Pancreas (tissue), 10 donors: ENCODE results near the gene MCTP2. TPM values are rescaled to one million over a fixed set of nuclear protein-coding genes. Genes with fewer than 3 reads are reported as not detected.

Experiments used
- ATAC-seq, 4 donors: fragments of 200-7000 bp; cut with Tn5 transposase; one replicate each; pipeline versions ENCODE4 v1.8.0 to v1.9.1; 2020; ENCODE audit warnings: mild to moderate bottlenecking in 4 of 4, moderate library complexity in 4 of 4
- DNase-seq, 6 donors: peaks; one replicate each; pipeline ENCODE4 v3.0.0-alpha.2; 2020
- FAIRE-seq: peaks from 2 replicates; lab custom pipeline; 2012; peaks lifted over from hg19 to GRCh38; lab: Jason Lieb, UNC
- H3K27ac ChIP-seq, 4 donors: fragments of 200-600 bp; sonication (generic); 1 replicate in 3 of 4; 2 replicates in 1 of 4; pipeline versions ENCODE4 v1.5.0 to v1.8.0; 2020
- H3K27me3 ChIP-seq, 4 donors: fragments of 200-600 bp; one replicate each; pipeline ENCODE4 v1.8.0; 2021
- H3K36me3 ChIP-seq, 3 donors: fragments of 200-600 bp; sonication (generic) in 1 of 3; one replicate each; pipeline versions ENCODE4 v1.5.0 to v1.8.0; 2020 to 2021
- H3K4me1 ChIP-seq, 3 donors: fragments of 200-600 bp; one replicate each; pipeline ENCODE4 v1.8.0; 2021
- H3K4me3 ChIP-seq, 4 donors: fragments of 200-600 bp; sonication (generic) in 2 of 4; one replicate each; pipeline versions ENCODE4 v1.5.0 to v1.8.0; 2020 to 2021
- H3K9me3 ChIP-seq, 4 donors: fragments of 200-600 bp; one replicate each; pipeline ENCODE4 v1.8.0; 2021
- WGBS, 2 donors: extraction: QIAGEN DNeasy Blood & Tissue Kit; methylation state at CpG; one replicate each; pipeline ENCODE4 v1.1.7; 2013; 5-methylcytosine and 5-hydroxymethylcytosine counted together
- intact Hi-C, 3 donors: fragments of 100-400 bp; cut with DNase I; formaldehyde crosslinking; loops; one replicate each; pipeline versions ENCODE4 v1.11.1 to v1.14.2; 2022
- polyA plus RNA-seq, 2 donors: library from polyadenylated mRNA; stranded (reverse); fragments of 200-250 nt; gene quantifications; one replicate each; pipeline ENCODE4 v1.2.3, GENCODE V29; 2013
- total RNA-seq, 6 donors: library from RNA; stranded (reverse); fragmentation: NEBNext Ultra II Directional in 4 of 6; extraction: Animal tissue kit (Norgen Biotek cat#: 25700) in 4 of 6; gene quantifications; one replicate each; pipeline versions ENCODE4 v1.2.1 to v1.2.4, GENCODE V29; 2021 to 2023
- TF ChIP-seq, protein P1 (sequence below), 4 donors: fragments of 200-600 bp; sonication (generic) in 3 of 4; IDR thresholded peaks; one replicate each; pipeline versions ENCODE4 v1.5.0 to v1.8.0; 2021; ENCODE audit warnings: antibody characterized with exemption in 4 of 4
- donor health status: healthy with polysubstance abuse.
- donor health status: DM: no; HTN: no; CAD: no; lungs with moderate emphysema.
- donor health status: DM: no; HTN: no; CAD: no.
- donor health status: control.
- donor health status: control.
- donor health status: Bipolar disorder and iron deficiency.
- donor health status: DM: yes; HTN: yes; CAD: no.
- donor health status: DM: no; HTN: no; CAD: no.
- donor health status: DM: no; HTN: no; CAD: no.
- donor health status: DM: yes; HTN: yes; CAD: no.

MCTP2 gene
- total and polyA plus RNA-seq, 8 donors: 3.7 to 21.4 (median 14.7) TPM

DNA sequence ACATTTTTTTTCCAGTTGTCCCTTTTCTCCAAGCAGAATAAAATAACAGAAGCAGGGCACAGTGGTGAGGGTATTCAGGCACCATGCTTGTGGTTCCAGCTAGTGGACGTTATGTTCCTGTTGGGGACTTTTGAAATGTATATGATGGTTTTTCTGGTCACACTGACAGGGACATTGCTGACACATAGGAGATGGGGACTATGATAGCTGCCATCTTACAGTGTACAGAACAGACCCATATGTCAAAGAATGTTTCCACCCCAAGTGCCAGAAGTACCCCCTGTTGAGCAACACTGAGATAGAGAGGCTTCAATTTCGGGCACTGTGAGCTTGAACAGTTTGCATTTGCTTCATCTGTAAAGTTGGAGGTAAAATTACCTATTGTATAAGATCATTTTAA lies 38.6 kb downstream of the MCTP2 start:
- H3K27ac ChIP-seq: no peak overlapping the region
- TF ChIP-seq, protein P1, sequence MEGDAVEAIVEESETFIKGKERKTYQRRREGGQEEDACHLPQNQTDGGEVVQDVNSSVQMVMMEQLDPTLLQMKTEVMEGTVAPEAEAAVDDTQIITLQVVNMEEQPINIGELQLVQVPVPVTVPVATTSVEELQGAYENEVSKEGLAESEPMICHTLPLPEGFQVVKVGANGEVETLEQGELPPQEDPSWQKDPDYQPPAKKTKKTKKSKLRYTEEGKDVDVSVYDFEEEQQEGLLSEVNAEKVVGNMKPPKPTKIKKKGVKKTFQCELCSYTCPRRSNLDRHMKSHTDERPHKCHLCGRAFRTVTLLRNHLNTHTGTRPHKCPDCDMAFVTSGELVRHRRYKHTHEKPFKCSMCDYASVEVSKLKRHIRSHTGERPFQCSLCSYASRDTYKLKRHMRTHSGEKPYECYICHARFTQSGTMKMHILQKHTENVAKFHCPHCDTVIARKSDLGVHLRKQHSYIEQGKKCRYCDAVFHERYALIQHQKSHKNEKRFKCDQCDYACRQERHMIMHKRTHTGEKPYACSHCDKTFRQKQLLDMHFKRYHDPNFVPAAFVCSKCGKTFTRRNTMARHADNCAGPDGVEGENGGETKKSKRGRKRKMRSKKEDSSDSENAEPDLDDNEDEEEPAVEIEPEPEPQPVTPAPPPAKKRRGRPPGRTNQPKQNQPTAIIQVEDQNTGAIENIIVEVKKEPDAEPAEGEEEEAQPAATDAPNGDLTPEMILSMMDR (IDR thresholded peaks at IDR 0.05): no peak
- ATAC-seq: no peak

DNA sequence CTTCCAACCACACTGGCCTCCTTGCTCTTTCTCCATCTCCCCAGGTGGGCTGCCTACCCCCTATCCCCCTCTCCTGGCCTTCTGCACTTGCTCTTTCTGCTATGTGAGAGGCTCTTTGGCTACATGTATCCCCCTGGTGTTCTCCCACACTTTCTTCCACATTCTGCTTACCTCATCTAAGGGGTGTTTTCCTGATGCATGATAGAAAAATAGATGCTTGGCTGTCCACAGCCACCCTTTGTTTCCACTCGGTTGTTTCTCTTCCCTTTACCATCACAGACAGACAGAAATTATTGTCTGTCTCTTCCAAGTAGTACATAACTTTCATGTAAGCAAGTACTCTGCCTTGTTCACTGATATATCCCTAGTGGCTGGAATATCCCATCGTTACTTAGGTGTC lies 39.2 kb downstream of the MCTP2 start:
- FAIRE-seq (no peak), ATAC-seq (no peak), DNase-seq (no peak)
- Histone ChIP-seq H3K4me3 (no peak overlapping the region), H3K27me3 (no peaks in the 10 kb centered on the region), H3K9me3 (no peaks in the 10 kb centered on the region), H3K36me3 (no peaks in the 10 kb centered on the region), H3K4me1 (peaks cover 0 to 11% (median 5%) of the 10 kb centered on the region in 3 donors), H3K27ac (no peak overlapping the region)
- TF ChIP-seq, protein P1 (IDR thresholded peaks at IDR 0.05): no peak
- 81 to 91% methylated on average over 2 of the region's 2 CpGs for WGBS, 2 donors
- intact Hi-C loops: no loop called here

More for the DNA sequence above, 38.6 kb downstream of the MCTP2 start:
- Histone ChIP-seq H3K4me3 (no peak overlapping the region), H3K4me1 (peaks cover 0 to 14% (median 5%) of the 10 kb centered on the region in 3 donors), H3K9me3 (no peaks in the 10 kb centered on the region), H3K27me3 (no peaks in the 10 kb centered on the region), H3K36me3 (no peaks in the 10 kb centered on the region)
- FAIRE-seq (no peak), DNase-seq (no peak)
- intact Hi-C loops: no loop called here
- 93 to 95% methylated on average over 2 of the region's 2 CpGs for WGBS, 2 donors

DNA sequence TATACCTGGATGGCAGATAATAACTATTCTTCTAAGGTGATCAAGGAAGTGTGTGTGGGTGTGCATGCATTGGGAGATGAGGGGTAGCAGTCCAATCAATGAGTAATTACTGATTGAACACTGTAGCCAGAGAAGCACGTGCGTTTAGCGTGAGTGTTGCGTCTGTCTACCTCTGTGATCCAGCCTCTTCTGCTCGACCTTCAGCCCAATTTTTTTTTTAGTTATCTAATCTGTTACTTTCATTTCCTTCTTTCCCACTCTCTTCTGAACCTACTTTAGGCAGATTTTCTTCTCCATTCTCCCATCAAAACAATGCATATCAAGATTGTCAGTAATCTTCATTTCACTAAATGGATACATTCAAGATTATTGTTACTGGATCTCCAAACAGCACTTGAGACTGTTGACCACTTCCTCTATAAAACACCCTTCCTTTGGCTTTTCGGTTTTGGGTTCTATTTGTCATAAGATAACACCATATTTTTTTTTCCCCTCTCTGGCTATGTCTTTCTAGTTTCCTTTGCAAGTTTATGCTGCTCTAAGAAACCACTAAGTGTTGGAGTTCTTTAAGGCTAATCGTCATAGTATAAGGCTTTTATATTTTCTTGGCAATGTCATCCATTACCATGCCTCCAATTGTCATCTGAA lies 41.0 kb downstream of the MCTP2 start:
- Histone ChIP-seq H3K27ac (no peak overlapping the region), H3K27me3 (no peaks in the 10 kb centered on the region), H3K36me3 (no peaks in the 10 kb centered on the region), H3K4me1 (peaks cover 0 to 11% (median 5%) of the 10 kb centered on the region in 3 donors), H3K4me3 (no peak overlapping the region), H3K9me3 (no peaks in the 10 kb centered on the region)
- ATAC-seq: no peak
- no peak for DNase-seq
- no peak for FAIRE-seq
- intact Hi-C loops: no loop called here
- TF ChIP-seq, protein P1 (IDR thresholded peaks at IDR 0.05): no peak
- 62 to 77% methylated on average over 7 of the region's 7 CpGs for WGBS, 2 donors

DNA sequence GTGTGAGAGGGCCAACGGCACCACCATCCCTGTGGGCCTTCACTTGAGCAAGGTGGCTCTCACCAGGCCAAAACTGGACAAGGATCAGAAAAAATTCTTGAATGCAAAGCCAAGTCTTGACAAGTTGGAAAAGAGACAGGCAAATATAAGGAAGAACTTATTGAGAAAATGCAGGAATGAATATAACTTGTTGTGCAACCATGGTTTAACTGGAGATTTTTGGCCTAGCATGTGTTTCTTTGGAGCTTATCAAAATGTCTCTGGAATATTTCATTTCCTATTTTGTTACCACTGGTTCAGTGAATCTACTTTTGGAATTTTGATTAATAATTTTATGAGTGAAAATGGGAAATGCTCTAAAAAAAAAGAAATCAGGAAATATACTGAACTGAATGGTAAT lies 42.5 kb downstream of the MCTP2 start:
- no peak for DNase-seq
- Histone ChIP-seq H3K27me3 (no peaks in the 10 kb centered on the region), H3K4me3 (no peak overlapping the region), H3K27ac (no peak overlapping the region), H3K9me3 (no peaks in the 10 kb centered on the region), H3K36me3 (no peaks in the 10 kb centered on the region), H3K4me1 (peaks cover 0 to 11% (median 5%) of the 10 kb centered on the region in 3 donors)
- TF ChIP-seq, protein P1 (IDR thresholded peaks at IDR 0.05): no peak
- no peak for FAIRE-seq
- 92 to 93% methylated on average over 1 of the region's 1 CpG for WGBS, 2 donors
- intact Hi-C loops: no loop called here
- ATAC-seq: no peak

DNA sequence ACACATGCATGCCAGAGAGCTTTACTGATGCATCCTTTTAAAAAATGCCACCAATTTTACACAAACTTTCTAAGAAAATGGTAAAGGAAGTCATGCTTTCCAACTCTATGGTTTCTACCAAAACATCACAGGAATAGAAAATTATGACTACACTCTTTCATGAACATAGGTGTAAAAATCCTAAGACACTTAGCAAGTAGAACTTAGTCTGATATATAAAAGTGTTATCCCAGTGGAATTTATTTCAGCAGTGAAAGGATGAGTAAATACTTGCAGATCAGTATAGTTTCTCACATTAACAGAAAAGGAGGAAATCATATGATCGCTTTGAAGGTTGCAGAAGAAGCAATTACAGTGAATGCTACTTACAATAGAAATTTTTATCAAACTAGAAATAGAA lies 43.4 kb downstream of the MCTP2 start:
- Histone ChIP-seq H3K4me3 (no peak overlapping the region), H3K9me3 (no peaks in the 10 kb centered on the region), H3K36me3 (no peaks in the 10 kb centered on the region), H3K27me3 (no peaks in the 10 kb centered on the region), H3K27ac (no peak overlapping the region), H3K4me1 (peaks cover 3 to 11% (median 5%) of the 10 kb centered on the region in 3 donors)
- intact Hi-C loops: no loop called here
- no peak for ATAC-seq
- DNase-seq: no peak
- TF ChIP-seq, protein P1 (IDR thresholded peaks at IDR 0.05): no peak
- WGBS, 2 donors: 96 to 98% methylated on average over 1 of the region's 1 CpG
- FAIRE-seq: no peak
